CD4-positive, alpha-beta T cell (primary cell): ENCODE measurements around the gene ANKRD63. TPM values are rescaled to one million over a fixed set of nuclear protein-coding genes. Genes with fewer than 3 reads are reported as not detected.

Experiments used
- ATAC-seq: fragments of 200-7000 bp; cut with Tn5 transposase; one replicate; pipeline ENCODE4 v1.10.0; 2022; ENCODE audit warnings: mild to moderate bottlenecking; ENCODE audit not compliant: poor library complexity
- CTCF ChIA-PET: fragments of 350-600 bp; sonication (Branson Sonifier 250); formaldehyde crosslinking; loops from one replicate; lab custom pipeline; 2021; ENCODE audit warnings: antibody characterized with exemption, inconsistent platforms; lab: Charles Lee
- POLR2A ChIA-PET: fragments of 350-600 bp; sonication (Branson Sonifier 250); formaldehyde crosslinking; loops from one replicate; lab custom pipeline; 2021; ENCODE audit warnings: antibody characterized with exemption, inconsistent platforms; lab: Charles Lee
- DNase-seq, 14 experiments: peaks; one replicate each; pipeline ENCODE4 v3.0.0-alpha.2; 2013 to 2020; ENCODE audit warnings: mixed read lengths in 2 of 14
- H3K27ac ChIP-seq, 2 donors: one replicate each; pipeline versions ENCODE4 v1.5.1 to v1.7.0; 2013; ENCODE audit warnings: low read length in 2 of 2, low read depth in 1 of 2, mild to moderate bottlenecking in 1 of 2
- H3K27me3 ChIP-seq, 2 experiments: 1 replicate in 1 of 2; 2 replicates in 1 of 2; pipeline versions ENCODE4 v1.6.1 to v1.7.0; 2013; ENCODE audit warnings: low read length in 2 of 2, control low read depth in 1 of 2, mild to moderate bottlenecking in 1 of 2, moderate library complexity in 1 of 2; ENCODE audit not compliant: insufficient read depth in 2 of 2, control insufficient read depth in 1 of 2
- H3K36me3 ChIP-seq: one replicate; pipeline ENCODE4 v1.6.1; 2013; ENCODE audit warnings: low read length, control low read depth; ENCODE audit not compliant: insufficient read depth
- H3K4me1 ChIP-seq: one replicate; pipeline ENCODE4 v1.6.1; 2013; ENCODE audit warnings: low read length, control low read depth; ENCODE audit not compliant: insufficient read depth
- H3K4me3 ChIP-seq: one replicate; pipeline ENCODE4 v1.5.1; 2013; ENCODE audit warnings: mild to moderate bottlenecking, low read length, moderate library complexity
- H3K9me3 ChIP-seq, 2 experiments: 1 replicate in 1 of 2; 2 replicates in 1 of 2; pipeline versions ENCODE4 v1.6.1 to v1.7.0; 2013; ENCODE audit warnings: low read length in 2 of 2, mild to moderate bottlenecking in 2 of 2, control low read depth in 1 of 2, moderate library complexity in 1 of 2; ENCODE audit not compliant: control insufficient read depth in 1 of 2, insufficient read depth in 1 of 2
- H3K27ac Mint-ChIP-seq: one replicate; pipeline ENCODE4 v1.8.0; 2020; ENCODE audit warnings: mixed read lengths
- H3K27me3 Mint-ChIP-seq: one replicate; pipeline ENCODE4 v1.8.0; 2021; ENCODE audit warnings: mixed read lengths
- H3K36me3 Mint-ChIP-seq: one replicate; pipeline ENCODE4 v1.8.0; 2021; ENCODE audit warnings: low read depth, mixed read lengths
- H3K4me1 Mint-ChIP-seq: one replicate; pipeline ENCODE4 v1.8.0; 2021; ENCODE audit warnings: low read depth, mixed read lengths
- H3K4me3 Mint-ChIP-seq: one replicate; pipeline ENCODE4 v1.8.0; 2020; ENCODE audit warnings: mild to moderate bottlenecking, mixed read lengths
- H3K9me3 Mint-ChIP-seq: one replicate; pipeline ENCODE4 v1.8.0; 2020; ENCODE audit warnings: mixed read lengths
- intact Hi-C, 2 experiments: fragments of 100-400 bp; cut with DNase I in 1 of 2; cut with micrococcal nuclease in 1 of 2; formaldehyde crosslinking; loops; one replicate each; pipeline versions ENCODE4 v1.15.1 to v1.9.0; 2023 to 2025; cut with DNase I, micrococcal nuclease
- total RNA-seq, 174 experiments: library from RNA in 2 of 174; stranded (reverse) in 2 of 174; gene quantifications; one replicate each; pipeline ENCODE4 v1.2.3 and lab custom pipeline; 2021 to 2026
- TF ChIP-seq, protein P1 (sequence below): fragments of 200-600 bp; IDR thresholded peaks from one replicate; pipeline ENCODE4 v1.8.0; 2022; ENCODE audit warnings: antibody characterized with exemption, mild to moderate bottlenecking

ANKRD63 gene
- total RNA-seq, 2 experiments from 2014 or later: not detected

DNA sequence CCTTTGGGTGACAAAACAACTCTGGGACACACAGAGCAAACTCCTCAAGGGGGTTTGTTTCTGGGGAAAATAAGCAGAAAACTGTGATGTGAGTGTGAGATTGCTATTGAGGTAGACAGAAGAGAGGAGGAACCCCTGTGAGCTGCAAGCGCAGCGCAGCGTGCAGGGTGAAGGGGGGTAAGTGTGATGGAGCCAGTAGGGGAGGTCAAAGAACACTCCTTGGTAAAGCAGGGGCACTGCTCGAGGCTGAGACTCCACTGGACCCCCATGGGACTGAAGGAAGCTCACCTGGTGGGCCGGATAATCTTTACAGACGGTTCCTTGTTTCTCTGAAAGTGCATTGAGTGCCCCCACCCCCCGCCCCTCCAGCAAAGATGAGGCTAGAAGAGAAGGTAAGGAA is 48.2 kb upstream of the ANKRD63 start:
- Histone ChIP-seq H3K9me3 (no peaks in the 10 kb centered on the region), H3K36me3 (no peaks in the 10 kb centered on the region), H3K4me1 (peaks cover 18% of the 10 kb centered on the region), H3K27ac (no peak overlapping the region), H3K4me3 (no peak overlapping the region), H3K27me3 (no peaks in the 10 kb centered on the region)
- Mint-ChIP-seq H3K27ac (no peak overlapping the region), H3K9me3 (no peaks in the 10 kb centered on the region), H3K4me1 (peaks cover 22% of the 10 kb centered on the region), H3K27me3 (no peaks in the 10 kb centered on the region), H3K4me3 (no peak overlapping the region), H3K36me3 (no peaks in the 10 kb centered on the region)
- ChIA-PET POLR2A (no interaction called here), CTCF (no interaction called here)
- TF ChIP-seq, protein P1, sequence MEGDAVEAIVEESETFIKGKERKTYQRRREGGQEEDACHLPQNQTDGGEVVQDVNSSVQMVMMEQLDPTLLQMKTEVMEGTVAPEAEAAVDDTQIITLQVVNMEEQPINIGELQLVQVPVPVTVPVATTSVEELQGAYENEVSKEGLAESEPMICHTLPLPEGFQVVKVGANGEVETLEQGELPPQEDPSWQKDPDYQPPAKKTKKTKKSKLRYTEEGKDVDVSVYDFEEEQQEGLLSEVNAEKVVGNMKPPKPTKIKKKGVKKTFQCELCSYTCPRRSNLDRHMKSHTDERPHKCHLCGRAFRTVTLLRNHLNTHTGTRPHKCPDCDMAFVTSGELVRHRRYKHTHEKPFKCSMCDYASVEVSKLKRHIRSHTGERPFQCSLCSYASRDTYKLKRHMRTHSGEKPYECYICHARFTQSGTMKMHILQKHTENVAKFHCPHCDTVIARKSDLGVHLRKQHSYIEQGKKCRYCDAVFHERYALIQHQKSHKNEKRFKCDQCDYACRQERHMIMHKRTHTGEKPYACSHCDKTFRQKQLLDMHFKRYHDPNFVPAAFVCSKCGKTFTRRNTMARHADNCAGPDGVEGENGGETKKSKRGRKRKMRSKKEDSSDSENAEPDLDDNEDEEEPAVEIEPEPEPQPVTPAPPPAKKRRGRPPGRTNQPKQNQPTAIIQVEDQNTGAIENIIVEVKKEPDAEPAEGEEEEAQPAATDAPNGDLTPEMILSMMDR: no peak
- ATAC-seq: no peak
- no peak for DNase-seq
- intact Hi-C loops: loop anchor here in 1 of 2 experiments (5.0 to 10.0 kb wide), 2 partner anchors 114 to 546 kb away; partner anchors contain the start of gene FSIP1

DNA sequence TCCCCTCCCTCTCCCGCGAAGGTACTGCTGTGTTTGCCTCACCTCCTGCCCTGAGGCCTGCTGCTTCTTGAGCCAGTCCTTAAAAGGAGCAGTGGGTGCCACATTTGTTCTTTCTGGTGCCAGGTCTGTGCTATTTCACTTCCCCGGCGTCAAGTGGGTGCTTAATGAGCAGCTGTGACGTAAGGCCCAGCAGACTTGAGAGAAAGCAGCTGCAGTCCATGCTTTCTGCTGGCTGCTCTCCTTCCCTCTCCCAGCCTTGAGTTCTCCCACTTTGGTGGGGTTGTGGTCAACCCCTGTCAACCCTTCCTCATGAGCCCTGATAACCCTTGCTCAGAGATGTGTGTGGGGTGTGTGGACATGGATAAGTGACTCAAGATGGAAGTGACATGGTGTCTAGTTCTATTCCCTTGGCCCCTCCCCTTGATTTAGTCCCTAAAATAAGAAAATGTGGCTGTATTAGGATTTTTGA is 47.5 kb upstream of the ANKRD63 start:
- H3K4me3 ChIP-seq: no peak overlapping the region
- no peaks in the 10 kb centered on the region for H3K27me3 ChIP-seq
- no peaks in the 10 kb centered on the region for H3K27me3 Mint-ChIP-seq
- no peak for ATAC-seq
- TF ChIP-seq, protein P1: no peak
- no peaks in the 10 kb centered on the region for H3K9me3 Mint-ChIP-seq
- H3K27ac Mint-ChIP-seq: no peak overlapping the region
- H3K36me3 ChIP-seq: no peaks in the 10 kb centered on the region
- H3K9me3 ChIP-seq: no peaks in the 10 kb centered on the region
- no peaks in the 10 kb centered on the region for H3K36me3 Mint-ChIP-seq
- ChIA-PET POLR2A (no interaction called here), CTCF (no interaction called here)
- peaks cover 25% of the 10 kb centered on the region for H3K4me1 Mint-ChIP-seq
- DNase-seq: peak in 1 of 14 experiments; percentile 31
- no peak overlapping the region for H3K4me3 Mint-ChIP-seq
- intact Hi-C loops: loop anchor here in 1 of 2 experiments (5.0 to 10.0 kb wide), 2 partner anchors 113 to 546 kb away; partner anchors contain the start of gene FSIP1
- H3K27ac ChIP-seq: no peak overlapping the region
- peaks cover 21% of the 10 kb centered on the region for H3K4me1 ChIP-seq

- CTCF ChIA-PET: interaction anchor here (5.5 kb wide), 1 partner anchor 8 kb away, joined by 34 read pairs; no protein-coding TSS in a partner anchor
- POLR2A ChIA-PET: no interaction called here
Measured at GRCh38 chr15:40329804-40330203, 46.9 kb upstream of the ANKRD63 start.

More at GRCh38 chr15:40329804-40330203, 46.9 kb upstream of the ANKRD63 start:
- Mint-ChIP-seq H3K27ac (no peak overlapping the region), H3K36me3 (no peaks in the 10 kb centered on the region), H3K4me3 (no peak overlapping the region), H3K9me3 (no peaks in the 10 kb centered on the region), H3K27me3 (no peaks in the 10 kb centered on the region), H3K4me1 (peaks cover 31% of the 10 kb centered on the region)
- Histone ChIP-seq H3K4me3 (no peak overlapping the region), H3K4me1 (peaks cover 24% of the 10 kb centered on the region), H3K27ac (no peak overlapping the region), H3K27me3 (no peaks in the 10 kb centered on the region), H3K9me3 (no peaks in the 10 kb centered on the region), H3K36me3 (no peaks in the 10 kb centered on the region)
- DNase-seq (no peak), ATAC-seq (no peak)
- intact Hi-C loops: loop anchor here (5.0 to 10.0 kb wide), 2 partner anchors 113 to 545 kb away; partner anchors contain the start of gene FSIP1 (in 2 of the 2)
- TF ChIP-seq, protein P1: no peak
